Epidermal melanocyte (primary cell): ENCODE measurements around the gene IL21R.

Experiments used
- DNase-seq: peaks from one replicate; pipeline ENCODE4 v3.0.0; 2011; ENCODE audit warnings: low spot score; ENCODE audit not compliant: insufficient read length

The IL21R gene

DNA sequence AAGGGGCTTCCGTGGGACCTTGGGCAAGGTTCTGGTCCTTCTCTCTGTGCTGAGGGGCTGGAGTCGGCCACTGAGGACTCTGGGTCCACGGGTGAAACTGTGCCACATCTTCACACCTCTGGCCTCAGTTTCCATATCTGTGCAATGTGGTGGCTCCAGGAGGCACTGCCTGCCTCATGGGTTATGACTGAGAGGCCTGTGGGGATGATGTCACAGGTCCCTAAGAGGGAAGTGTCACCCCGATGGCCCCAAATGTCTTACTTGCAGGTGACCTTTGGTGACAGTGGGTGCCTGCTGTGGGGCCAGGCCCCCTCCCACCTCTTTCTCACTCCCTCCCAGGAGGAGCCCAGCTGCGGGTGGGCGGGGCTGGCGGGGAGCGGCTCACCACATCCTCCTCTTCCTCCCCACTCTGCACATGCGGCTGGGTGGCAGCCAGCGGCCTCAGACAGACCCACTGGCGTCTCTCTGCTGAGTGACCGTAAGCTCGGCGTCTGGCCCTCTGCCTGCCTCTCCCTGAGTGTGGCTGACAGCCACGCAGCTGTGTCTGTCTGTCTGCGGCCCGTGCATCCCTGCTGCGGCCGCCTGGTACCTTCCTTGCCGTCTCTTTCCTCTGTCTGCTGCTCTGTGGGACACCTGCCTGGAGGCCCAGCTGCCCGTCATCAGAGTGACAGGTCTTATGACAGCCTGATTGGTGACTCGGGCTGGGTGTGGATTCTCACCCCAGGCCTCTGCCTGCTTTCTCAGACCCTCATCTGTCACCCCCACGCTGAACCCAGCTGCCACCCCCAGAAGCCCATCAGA is at the start of gene IL21R:
IL21R (plus strand) TSS at position 407 of the 801 bp plus-strand sequence. CDS start 27,898 bp downstream, outside the sequence.
- DNase-seq = no peak

DNA sequence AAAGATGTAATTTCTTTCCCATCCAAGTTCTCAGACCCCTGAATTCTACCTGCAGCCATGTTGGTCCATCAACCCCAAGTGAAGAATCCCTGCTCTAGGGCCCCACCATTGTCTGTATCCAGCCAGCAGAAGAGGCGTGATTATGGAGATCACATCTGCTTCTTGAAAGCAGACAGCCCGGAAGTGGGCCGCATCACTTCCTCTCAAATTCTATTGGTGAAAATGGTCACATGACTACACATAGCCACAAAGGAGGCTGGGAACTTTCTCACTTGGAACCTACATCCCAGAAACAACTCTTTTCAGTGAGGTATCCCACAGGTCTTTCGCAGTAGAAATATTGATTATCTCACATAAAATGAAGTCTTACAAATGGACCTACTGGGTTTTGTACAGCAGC is 48.1 kb upstream of the IL21R start:
- no peak for DNase-seq

DNA sequence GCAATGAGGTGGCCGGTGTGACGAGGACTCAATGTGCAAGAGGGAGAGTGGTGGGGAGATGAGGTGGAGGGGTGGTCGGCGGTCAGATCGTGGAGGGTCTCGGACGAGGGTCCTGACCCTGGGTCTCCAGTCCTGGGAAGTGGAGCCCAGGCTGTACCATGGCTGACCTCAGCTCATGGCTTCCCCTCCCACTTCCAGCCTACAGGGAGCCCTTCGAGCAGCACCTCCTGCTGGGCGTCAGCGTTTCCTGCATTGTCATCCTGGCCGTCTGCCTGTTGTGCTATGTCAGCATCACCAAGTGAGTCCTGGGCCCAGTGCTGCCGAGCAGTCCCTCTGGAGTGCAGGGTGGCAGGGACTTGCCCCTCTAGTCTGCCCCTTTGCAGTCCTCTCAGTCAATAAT is 46.4 kb upstream of the IL21R start:
- DNase-seq = no peak

DNA sequence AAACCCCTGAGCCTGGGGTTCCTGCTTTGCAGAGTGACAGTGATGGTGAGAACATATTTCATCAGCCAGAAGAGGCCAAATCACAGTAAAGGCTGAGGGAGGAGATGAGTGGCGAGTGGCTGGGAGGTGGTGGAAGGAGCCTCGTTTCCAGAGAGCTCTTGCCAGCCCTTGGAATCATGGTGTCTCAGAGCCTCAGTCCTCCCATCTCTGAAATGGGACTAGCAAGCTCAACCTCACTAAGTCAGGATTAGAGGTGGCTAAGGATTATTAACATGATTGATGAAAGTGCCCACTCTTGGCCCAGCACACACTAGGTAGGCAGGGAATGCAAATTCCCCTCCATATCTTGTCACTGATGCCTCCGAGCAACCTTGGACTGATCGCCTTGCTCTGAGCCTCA is 45.2 kb upstream of the IL21R start:
- DNase-seq = no peak

DNA sequence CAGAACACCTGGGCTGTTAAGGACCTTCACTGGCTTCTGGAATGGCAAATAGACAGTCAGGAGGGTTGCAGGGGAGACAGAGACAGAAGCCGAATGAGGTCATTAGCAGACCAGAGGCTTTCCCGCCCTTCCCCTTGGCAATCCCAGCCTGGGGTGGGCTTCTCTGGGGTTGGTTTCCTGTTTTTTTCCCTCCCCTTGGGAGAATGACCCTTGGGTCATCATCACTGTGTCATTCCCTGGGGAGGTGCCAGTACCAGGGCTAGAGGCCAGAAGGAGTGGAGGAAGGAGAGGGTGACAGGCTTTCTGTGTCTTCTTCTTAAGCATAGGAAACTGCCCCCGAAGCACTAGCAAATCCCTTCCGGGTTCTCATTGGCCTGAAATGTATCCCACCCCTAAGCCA is 42.9 kb upstream of the IL21R start:
- no peak for DNase-seq

DNA sequence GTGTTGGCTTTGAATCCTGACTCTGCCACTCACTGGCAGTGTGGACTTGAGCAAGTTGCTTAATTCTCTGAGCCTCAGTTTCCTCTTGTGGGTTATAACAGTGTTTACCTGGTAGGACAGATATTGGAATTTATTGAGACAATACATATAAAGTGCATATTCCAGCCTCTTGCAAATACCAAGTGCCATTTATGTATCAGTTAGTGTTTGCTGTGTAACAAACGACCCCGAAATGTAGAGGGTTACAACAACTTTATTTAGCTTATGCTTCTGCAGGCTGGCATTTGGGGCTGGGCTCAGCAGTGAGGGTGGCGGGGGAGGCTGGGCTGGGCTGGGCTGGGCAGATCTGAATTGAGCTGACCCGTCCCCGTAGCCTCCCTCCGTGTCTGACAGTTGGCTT is 42.4 kb upstream of the IL21R start:
- DNase-seq = no peak

DNA sequence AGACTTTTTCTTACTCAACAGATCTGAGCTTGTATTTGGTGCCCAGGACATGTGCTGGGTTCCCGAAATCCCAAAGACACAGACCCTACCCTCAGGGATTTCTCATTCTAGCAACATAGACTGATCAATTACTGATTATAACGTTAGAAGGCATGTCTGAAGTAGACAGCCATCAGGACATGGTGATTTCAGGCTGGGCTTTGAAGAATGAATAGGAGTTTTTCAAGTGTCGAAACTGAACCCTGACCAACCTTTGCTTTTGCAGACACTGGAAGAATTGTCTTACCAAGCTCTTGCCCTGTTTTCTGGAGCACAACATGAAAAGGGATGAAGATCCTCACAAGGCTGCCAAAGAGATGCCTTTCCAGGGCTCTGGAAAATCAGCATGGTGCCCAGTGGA is 40.0 kb upstream of the IL21R start:
- no peak for DNase-seq

DNA sequence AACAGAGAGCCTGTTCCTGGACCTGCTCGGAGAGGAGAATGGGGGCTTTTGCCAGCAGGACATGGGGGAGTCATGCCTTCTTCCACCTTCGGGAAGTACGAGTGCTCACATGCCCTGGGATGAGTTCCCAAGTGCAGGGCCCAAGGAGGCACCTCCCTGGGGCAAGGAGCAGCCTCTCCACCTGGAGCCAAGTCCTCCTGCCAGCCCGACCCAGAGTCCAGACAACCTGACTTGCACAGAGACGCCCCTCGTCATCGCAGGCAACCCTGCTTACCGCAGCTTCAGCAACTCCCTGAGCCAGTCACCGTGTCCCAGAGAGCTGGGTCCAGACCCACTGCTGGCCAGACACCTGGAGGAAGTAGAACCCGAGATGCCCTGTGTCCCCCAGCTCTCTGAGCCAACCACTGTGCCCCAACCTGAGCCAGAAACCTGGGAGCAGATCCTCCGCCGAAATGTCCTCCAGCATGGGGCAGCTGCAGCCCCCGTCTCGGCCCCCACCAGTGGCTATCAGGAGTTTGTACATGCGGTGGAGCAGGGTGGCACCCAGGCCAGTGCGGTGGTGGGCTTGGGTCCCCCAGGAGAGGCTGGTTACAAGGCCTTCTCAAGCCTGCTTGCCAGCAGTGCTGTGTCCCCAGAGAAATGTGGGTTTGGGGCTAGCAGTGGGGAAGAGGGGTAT is 39.3 kb upstream of the IL21R start:
- DNase-seq = no peak

DNA sequence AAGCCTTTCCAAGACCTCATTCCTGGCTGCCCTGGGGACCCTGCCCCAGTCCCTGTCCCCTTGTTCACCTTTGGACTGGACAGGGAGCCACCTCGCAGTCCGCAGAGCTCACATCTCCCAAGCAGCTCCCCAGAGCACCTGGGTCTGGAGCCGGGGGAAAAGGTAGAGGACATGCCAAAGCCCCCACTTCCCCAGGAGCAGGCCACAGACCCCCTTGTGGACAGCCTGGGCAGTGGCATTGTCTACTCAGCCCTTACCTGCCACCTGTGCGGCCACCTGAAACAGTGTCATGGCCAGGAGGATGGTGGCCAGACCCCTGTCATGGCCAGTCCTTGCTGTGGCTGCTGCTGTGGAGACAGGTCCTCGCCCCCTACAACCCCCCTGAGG is 38.7 kb upstream of the IL21R start:
- no peak for DNase-seq

DNA sequence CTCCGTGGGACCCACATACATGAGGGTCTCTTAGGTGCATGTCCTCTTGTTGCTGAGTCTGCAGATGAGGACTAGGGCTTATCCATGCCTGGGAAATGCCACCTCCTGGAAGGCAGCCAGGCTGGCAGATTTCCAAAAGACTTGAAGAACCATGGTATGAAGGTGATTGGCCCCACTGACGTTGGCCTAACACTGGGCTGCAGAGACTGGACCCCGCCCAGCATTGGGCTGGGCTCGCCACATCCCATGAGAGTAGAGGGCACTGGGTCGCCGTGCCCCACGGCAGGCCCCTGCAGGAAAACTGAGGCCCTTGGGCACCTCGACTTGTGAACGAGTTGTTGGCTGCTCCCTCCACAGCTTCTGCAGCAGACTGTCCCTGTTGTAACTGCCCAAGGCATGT is 38.2 kb upstream of the IL21R start:
- DNase-seq = no peak

DNA sequence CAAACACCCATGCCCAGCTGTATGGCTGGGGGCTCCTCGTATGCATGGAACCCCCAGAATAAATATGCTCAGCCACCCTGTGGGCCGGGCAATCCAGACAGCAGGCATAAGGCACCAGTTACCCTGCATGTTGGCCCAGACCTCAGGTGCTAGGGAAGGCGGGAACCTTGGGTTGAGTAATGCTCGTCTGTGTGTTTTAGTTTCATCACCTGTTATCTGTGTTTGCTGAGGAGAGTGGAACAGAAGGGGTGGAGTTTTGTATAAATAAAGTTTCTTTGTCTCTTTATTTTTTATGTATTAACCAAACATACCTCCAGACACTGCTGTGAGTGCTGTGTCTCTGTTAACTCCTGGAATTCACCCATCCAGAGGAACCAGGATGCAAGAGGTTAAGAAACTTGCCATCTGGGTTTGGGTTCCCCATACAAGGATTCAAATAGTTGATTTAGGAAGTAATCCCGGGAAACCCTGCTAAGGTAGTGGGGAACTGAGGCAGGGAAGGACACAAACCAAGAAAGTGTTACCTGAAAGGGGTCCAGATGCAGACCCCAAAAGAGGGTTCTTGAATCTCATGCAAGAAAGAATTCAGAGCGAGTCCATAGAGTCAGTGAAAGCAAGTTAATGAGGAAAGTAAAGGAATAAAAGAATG is 37.4 kb upstream of the IL21R start:
- no peak for DNase-seq

DNA sequence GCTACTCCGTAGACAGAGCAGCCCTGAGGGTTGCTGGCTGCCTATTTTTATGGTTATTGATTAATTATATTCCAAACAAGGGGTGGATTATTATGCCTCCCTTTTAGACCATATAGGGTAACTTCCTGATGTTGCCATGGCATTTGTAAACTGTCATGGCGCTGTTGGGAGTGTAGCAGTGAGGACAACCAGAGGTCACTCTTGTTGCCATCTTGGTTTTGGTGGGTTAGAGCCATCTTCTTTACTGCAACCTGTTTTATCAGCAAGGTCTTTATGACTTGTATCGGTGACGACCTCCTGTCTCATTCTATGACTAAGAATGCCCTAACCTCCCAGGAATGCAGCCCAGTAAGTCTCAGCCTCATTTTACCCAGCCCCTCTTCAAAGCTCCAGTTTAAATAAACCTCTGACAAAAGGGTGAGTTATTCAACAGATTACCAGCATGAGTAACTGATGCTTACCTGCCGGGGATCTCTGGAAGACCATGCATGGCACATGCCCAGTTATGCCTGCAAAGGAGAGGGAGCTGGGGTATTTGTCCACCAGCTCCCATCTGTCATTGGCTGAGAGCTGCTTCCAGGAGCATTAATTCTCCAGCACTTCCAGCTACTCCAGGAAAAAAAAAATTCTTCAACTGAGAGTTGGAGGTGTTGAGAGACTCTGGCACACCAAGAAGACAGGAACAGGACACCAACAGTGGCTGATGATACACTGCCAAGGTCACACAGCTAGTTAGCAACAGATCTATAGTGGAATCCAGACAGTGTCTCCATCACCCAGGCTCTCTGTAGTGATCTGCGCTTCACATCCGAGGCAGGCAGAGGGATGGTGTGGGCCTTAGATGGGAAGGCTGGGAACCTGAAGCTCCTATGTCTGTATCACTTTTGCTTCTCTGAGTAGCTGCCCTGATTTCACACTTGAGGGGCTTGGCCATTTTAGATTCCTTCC is 36.6 kb upstream of the IL21R start:
- no peak for DNase-seq

DNA sequence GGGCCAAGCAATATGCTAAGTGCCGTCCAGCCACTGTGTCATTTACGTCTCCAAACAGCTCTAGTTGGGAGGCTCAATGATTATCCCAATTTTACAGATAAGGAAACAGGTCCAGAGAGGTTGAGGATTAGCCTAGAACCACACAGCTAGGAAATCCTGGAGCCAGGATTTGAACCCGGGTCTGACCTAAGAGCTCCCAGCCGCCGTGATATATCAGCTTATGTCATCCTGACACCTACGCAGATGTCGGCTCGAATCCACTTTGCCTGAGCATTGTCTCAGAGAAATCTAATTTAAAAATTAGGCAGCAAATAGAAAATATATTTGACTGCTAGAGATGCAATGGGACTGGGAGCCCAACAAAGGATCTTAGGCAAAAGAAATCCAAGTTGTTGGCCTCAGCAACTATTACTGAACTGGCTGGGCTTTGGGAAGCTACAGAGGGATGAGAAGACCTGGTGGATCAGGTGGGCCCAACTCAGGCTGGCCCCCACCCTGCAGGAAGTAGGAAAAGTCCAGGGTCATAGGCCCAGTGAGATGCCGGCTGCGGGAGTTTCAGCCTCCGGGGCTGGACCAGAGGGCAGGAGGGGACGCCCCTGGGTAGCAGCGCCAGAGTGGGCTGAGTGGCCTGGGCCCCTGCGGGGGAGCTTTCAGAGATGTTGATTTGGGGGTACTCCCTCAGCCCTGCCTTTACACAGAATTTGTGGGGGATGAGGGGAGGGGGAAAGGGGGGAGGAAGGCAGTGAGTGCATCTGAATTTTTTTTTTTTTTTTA is 35.1 kb upstream of the IL21R start:
- DNase-seq = no peak

DNA sequence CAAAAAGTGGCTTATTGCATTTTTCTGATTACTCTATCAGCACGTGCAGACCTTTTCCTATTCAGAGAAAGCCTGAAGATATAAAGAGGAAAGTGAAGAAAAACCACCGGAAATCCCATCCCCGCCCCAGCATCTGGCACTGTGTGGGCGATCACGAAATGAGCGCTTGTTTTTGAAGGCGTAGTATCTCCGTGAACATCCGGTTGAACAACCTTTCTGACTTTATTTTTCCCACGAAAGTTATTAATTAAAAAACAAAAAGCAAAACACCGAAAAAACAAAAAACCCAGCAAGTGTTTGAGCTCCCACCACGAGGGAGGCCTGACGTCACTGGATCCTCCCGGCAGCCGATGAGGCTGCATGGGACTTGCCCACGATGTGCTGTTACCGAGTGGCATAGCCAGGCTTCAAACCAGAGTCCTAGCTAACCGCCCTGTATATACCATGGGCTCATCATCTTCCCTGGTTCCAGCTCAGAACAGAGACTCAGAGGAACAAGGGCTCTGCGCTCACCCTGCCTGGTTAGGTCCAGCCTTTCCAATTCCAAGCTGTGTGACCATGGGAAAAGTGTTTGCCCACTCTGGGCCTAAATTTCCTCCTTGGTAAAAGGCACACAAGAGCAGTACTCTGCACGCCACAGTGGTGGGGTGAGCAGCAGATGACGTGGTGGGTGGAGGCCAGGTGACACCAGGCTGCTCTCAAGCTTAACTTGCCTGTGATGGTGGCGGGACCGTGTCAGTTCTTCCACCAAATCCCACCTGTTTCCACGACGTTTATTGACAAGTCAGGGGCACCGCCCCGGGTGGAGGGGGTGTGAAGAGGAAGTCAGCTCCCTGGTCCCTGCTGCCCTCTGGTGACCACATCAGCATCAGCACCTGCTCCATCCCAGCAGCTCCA is 34.3 kb upstream of the IL21R start:
- peak; percentile 86 for DNase-seq

DNA sequence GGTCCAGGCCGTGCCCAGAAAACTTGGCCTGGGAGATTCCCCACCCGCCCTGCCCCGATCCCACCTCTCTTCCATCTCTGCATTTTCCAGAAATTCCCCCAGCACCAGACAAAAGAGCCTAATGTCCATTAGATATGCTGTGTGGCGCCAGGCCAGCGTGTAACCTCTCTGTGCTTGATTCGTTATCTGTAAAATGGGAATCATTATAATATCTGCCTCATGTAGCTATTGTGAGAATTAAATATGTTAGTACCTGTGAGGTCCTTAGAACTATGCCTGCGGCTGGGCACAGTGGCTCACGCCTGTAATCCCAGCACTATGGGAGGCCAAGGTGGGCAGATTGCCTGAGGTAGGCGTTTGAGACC is 33.6 kb upstream of the IL21R start:
- DNase-seq = no peak

DNA sequence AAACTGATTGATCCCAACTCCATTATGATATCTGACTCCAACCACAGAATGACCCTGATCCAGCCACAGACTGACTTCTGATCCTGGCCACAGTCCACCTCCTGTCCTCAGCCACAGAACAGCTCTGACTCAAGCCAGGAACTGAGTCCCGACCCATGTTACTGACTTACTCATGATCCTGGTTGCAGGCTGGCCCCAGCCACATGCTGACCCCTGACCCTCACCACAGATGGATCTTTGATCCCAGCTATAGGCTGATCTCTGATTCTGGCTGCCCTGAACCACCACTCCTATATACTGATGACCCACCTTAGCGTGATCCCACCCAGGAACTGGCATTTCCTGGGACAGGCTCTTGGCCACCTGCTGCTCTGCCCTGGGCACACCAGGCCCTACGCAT is 32.2 kb upstream of the IL21R start:
- no peak for DNase-seq

DNA sequence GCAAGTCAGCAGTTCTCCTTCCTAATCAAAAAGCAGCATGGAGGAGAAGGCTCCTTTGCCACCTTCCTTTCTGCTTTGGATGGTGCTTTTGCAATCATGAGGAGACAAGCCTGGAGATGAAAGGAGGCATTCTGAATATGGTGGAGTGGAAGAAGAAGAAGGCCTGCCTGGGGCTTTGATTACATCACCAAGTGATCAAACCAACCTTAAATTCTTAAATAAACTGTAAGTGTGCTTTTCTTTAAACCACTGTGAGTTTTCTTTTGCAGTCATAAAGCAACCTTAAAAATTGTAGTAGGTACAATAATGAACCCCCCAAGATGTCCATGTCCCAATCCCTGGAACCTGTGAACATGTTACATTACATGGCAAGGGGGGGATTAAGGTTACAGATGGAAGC is 31.7 kb upstream of the IL21R start:
- DNase-seq = no peak

DNA sequence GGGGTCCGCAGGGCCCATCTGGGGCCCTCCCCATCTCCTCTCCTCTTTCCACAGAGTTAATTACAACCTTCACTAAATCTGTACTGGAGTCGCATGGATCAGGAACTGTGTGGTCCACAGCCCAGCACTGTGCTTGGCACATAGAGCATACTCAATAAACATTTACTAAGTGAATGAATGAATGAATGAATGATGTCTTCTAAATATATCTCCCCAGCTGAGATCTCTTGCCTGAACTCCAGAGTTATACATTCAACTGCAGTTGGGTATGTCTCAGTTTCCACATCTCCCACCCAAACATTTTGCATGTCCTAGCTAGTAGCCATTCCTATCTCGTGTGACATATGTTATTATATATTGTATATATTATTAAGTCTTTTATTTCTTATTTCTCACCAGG is 28.7 kb upstream of the IL21R start:
- DNase-seq = no peak

DNA sequence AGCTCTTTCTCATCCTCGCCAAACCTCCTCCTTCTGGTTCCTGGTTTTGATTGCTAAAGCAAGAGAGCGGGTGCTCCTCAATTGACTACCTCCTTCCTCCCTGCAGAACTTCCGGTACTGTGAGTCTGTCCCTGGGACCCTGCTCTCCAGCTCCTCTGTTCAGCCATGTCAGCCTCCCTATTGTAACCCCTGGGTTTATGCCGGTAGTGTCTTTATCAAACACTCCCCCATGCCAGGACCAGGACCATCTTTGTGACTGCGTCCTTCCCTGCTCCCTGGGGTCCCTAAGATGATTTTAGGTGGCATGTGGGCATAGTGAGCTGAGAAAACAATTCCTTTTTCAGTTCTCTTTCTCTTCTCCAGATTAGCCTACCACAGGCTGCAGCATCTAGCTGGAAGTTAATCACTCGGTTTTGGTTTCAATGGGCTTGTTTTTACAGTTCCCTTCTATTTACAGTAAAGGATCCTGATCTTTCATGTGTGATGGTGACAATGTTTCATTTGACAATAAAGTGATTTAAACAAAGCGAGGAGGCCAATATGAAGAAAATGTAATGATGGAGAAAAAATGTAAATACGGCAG is 27.7 kb upstream of the IL21R start:
- DNase-seq = no peak
